ENCODE measurements around the gene PHACTR2. TPM values are rescaled to one million over a fixed set of nuclear protein-coding genes. Genes with fewer than 3 reads are reported as not detected.
A peak's percentile ranks its signal among the peaks of the same experiment; 100 is the strongest.

Gene PHACTR2
- total RNA-seq, 1 experiment from 2014 or later = 39.8 TPM

DNA sequence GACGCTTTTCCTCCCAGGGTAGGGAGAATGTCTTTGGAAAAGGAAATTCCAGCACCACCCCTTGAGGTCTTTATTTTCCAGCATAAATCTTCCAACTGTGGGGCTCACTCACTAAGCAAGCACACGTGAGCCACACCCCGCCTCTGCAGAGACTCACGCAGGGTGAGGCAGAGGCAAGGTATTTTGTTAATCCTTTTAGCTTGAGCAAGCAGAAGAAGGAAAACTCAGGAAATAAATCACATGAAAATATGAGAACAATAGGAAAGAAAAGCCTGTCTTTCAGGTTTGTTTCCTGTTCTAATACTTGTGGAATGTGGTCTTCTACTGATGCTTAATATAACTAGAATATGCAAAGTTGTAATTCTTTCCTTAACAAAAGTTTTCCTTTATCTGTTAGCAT is 4.1 kb upstream of the PHACTR2 start:
- POLR2A ChIA-PET (ENCODE audit: unreplicated experiment) = no interaction called here
- H2AFZ ChIP-seq = no peak overlapping the region
- H3K27ac ChIP-seq = peak overlapping the region; percentile 92
- no peaks in the 10 kb centered on the region for H3K36me3 ChIP-seq (ENCODE audit: low read depth)
- H3F3A ChIP-seq (ENCODE audit: insufficient read depth, low read depth) = peaks cover 43% of the 10 kb centered on the region
- no TSS peak for BruUV-seq (replicated peaks)
- no peaks in the 10 kb centered on the region for H3K27me3 ChIP-seq (ENCODE audit: insufficient read depth, low read depth)
- peak overlapping the region; percentile 15; the same call in 1 of the 2 replicates for H3K4me3 ChIP-seq
- intact Hi-C loops (cut with micrococcal nuclease; ENCODE audit: unreplicated experiment) = loop anchor here (1.0 to 10.0 kb wide), 7 partner anchors 14 to 1659 kb away; partner anchors contain the start of genes HIVEP2 and LTV1
- no peaks in the 10 kb centered on the region; the same call in 1 of the 2 replicates for H3K9me3 ChIP-seq (ENCODE audit: insufficient read depth, low read depth)
- CTCF ChIA-PET = no interaction called here
- H4K20me1 ChIP-seq (ENCODE audit: insufficient read depth) = no peaks in the 10 kb centered on the region
- peak; percentile 77 to 96 for DNase-seq
- TF ChIP-seq, protein P1, sequence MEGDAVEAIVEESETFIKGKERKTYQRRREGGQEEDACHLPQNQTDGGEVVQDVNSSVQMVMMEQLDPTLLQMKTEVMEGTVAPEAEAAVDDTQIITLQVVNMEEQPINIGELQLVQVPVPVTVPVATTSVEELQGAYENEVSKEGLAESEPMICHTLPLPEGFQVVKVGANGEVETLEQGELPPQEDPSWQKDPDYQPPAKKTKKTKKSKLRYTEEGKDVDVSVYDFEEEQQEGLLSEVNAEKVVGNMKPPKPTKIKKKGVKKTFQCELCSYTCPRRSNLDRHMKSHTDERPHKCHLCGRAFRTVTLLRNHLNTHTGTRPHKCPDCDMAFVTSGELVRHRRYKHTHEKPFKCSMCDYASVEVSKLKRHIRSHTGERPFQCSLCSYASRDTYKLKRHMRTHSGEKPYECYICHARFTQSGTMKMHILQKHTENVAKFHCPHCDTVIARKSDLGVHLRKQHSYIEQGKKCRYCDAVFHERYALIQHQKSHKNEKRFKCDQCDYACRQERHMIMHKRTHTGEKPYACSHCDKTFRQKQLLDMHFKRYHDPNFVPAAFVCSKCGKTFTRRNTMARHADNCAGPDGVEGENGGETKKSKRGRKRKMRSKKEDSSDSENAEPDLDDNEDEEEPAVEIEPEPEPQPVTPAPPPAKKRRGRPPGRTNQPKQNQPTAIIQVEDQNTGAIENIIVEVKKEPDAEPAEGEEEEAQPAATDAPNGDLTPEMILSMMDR (conservative IDR thresholded peaks at IDR 0.05) = no peak
- TF ChIP-seq EZH2 (IDR thresholded peaks at IDR 0.05; ENCODE audit: low read depth) = no peak
- H3K79me2 ChIP-seq (ENCODE audit: low read depth) = peaks cover 17% of the 10 kb centered on the region
- peaks cover 57% of the 10 kb centered on the region for H3K4me1 ChIP-seq (replicated peaks; ENCODE audit: insufficient read depth)
- H3K9me2 ChIP-seq (ENCODE audit: insufficient read depth) = no peaks in the 10 kb centered on the region
- H3K4me2 ChIP-seq = peak overlapping the region; percentile 98

DNA sequence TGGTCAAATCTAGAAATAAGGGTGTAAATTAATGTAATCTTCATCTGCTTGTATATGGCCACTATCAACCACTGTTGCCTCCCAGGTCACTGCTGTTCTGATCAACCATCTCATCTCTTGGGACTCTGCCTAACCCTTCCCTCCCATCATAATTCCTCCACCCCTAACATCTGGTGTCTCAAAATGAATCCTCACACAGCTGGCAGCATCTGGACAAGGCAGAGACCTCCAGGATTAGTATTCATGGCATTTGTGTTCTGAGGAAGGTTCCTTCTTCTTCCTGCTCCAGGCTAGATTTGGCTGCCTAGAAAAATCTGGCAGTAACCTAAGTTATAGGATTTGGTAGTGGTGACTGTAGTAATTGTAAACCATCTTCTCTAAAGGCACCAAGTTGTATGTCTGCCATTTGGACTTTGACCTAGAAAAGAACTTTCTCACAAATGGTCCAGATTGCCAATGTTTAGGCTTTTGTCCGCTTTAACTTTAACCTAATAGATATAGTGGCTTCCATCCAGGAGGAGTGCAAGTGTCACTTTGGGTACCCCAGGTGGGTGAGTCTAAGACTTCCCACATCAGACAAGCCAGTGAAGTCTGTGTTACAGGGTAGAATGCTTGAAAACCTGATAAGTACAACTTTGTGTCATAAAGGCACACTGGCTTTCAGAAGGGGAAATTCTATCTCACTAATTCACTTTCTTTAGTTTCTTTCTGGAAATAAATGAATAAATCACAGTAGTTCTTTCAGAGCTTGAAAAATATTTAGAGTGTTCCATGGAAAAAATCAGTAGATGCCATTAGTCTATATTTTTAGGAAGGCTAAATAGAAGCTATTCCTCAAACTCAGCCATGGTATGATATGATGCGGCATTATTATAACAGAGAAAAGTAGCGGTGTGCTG is 3.0 kb upstream of the PHACTR2 start:
- intact Hi-C loops (cut with micrococcal nuclease; ENCODE audit: unreplicated experiment) = loop anchor here (5.0 to 10.0 kb wide), 4 partner anchors 338 to 1660 kb away; partner anchors contain the start of gene HIVEP2
- DNase-seq = no peak

DNA sequence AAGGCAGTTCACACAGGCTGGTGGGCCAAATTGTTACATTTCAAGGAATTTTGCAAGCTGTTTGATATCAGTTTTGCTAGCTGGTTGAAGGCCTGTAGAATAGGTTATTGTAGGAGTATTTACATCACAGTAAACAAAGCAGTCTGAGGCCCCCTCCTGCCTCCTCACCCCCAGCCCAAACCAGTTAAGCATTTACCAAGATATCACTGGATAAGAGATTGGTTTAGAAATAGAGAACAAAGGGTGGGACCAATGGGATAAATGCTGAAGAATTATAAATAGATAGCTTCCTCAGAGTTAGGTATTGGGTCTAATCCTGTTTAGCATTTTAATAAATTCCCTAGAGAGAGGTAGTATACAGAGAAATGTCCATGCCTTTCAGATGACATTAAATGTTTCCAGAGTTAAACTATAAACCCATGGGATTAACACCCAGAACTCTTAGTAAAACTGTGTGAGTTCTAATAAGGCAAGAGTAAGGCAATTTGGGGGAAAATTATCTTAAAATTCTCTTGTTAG is 2.3 kb upstream of the PHACTR2 start:
- DNase-seq = no peak
- H3K9me3 ChIP-seq (ENCODE audit: insufficient read depth, low read depth) = no peaks in the 10 kb centered on the region
- H3K9me2 ChIP-seq (ENCODE audit: insufficient read depth) = no peaks in the 10 kb centered on the region
- H3K79me2 ChIP-seq (ENCODE audit: low read depth) = peaks cover 35% of the 10 kb centered on the region
- no peaks in the 10 kb centered on the region for H3K36me3 ChIP-seq (ENCODE audit: low read depth)
- no peaks in the 10 kb centered on the region for H4K20me1 ChIP-seq (ENCODE audit: insufficient read depth)
- H3K4me2 ChIP-seq = peak overlapping the region; percentile 98
- H3F3A ChIP-seq (ENCODE audit: insufficient read depth, low read depth) = peaks cover 43% of the 10 kb centered on the region
- intact Hi-C loops (cut with micrococcal nuclease; ENCODE audit: unreplicated experiment) = loop anchor here (5.0 to 10.0 kb wide), 4 partner anchors 337 to 1661 kb away; partner anchors contain the start of gene HIVEP2
- BruUV-seq (replicated peaks) = no TSS peak
- H3K4me1 ChIP-seq (replicated peaks; ENCODE audit: insufficient read depth) = peaks cover 71% of the 10 kb centered on the region
- no peak overlapping the region for H2AFZ ChIP-seq
- ChIA-PET POLR2A (ENCODE audit: unreplicated experiment) (interaction anchor here (0.6 to 1.0 kb wide), 2 partner anchors 14 to 1133 kb away, joined by 6 to 8 read pairs; no protein-coding TSS in a partner anchor), CTCF (interaction anchor here (0.6 kb wide), 1 partner anchor 1052 kb away, joined by 3 read pairs; no protein-coding TSS in a partner anchor)
- TF ChIP-seq EZH2 (IDR thresholded peaks at IDR 0.05; ENCODE audit: low read depth) = no peak
- TF ChIP-seq, protein P1 (conservative IDR thresholded peaks at IDR 0.05) = no peak
- H3K27ac ChIP-seq = peak overlapping the region; percentile 92
- no peaks in the 10 kb centered on the region for H3K27me3 ChIP-seq (ENCODE audit: insufficient read depth, low read depth)
- no peak overlapping the region for H3K4me3 ChIP-seq

More for the DNA sequence above, 3.0 kb upstream of the PHACTR2 start:
- TF ChIP-seq EZH2 (IDR thresholded peaks at IDR 0.05; ENCODE audit: low read depth) = no peak
- TF ChIP-seq, protein P1 (conservative IDR thresholded peaks at IDR 0.05) = no peak
- peak overlapping the region; percentile 98 for H3K4me2 ChIP-seq
- H3K36me3 ChIP-seq (ENCODE audit: low read depth) = no peaks in the 10 kb centered on the region
- peaks cover 43% of the 10 kb centered on the region for H3F3A ChIP-seq (ENCODE audit: insufficient read depth, low read depth)
- BruUV-seq (replicated peaks) = no TSS peak
- H3K4me1 ChIP-seq (replicated peaks; ENCODE audit: insufficient read depth) = peaks cover 64% of the 10 kb centered on the region
- no peaks in the 10 kb centered on the region for H3K9me3 ChIP-seq (ENCODE audit: insufficient read depth, low read depth)
- POLR2A ChIA-PET (ENCODE audit: unreplicated experiment) = interaction anchor here (0.6 kb wide), 1 partner anchor 1132 kb away, joined by 8 read pairs; no protein-coding TSS in a partner anchor
- no peaks in the 10 kb centered on the region for H3K9me2 ChIP-seq (ENCODE audit: insufficient read depth)
- CTCF ChIA-PET = no interaction called here
- peaks cover 28% of the 10 kb centered on the region for H3K79me2 ChIP-seq (ENCODE audit: low read depth)
- H3K27me3 ChIP-seq (ENCODE audit: insufficient read depth, low read depth) = no peaks in the 10 kb centered on the region
- no peaks in the 10 kb centered on the region for H4K20me1 ChIP-seq (ENCODE audit: insufficient read depth)
- peak overlapping the region; percentile 92 for H3K27ac ChIP-seq
- peak overlapping the region; percentile 13; the same call in 1 of the 2 replicates for H3K4me3 ChIP-seq
- H2AFZ ChIP-seq = no peak overlapping the region
